NCI-H128 (cell line): ENCODE results near the gene RUNX1.

Source experiments
- DNase-seq: peaks from one replicate; lab custom pipeline; 2025; ENCODE audit not compliant: unreplicated experiment; lab: John Stamatoyannopoulos, UW

The RUNX1 gene

DNA sequence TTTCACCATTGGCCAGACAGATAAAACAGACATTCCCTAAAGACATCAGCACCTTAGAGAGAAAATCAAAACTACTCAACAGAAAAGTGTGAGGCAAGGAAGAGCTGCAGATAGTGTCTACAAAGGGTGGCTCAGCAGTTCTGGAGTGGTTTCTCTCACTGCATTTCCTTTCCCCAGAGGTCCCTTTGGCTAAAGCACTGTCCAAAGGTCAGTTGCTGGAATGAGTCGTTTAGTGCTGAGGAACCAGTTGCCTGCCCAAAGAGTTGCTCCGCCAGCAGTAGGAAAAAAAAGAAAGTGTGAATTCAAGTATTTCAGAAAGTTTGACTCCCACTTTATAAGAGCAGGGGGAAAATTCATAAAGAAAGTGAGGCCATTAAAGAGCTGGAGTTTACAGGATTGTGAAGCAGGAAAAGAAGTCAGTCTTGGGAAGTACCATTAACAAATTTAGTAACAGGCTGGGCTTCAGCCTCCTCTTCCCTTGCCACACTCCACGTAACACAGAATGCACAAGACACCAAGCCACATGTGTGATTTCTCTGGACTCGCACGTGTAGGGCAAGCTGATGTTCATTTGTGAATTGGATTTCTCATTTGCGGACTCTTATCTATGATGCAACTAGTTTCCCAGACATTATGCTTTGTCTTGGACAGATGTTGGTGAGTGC, 122.2 kb downstream of the RUNX1 start:
- no peak for DNase-seq

GRCh38 chr21:34925597-34925996, 123.5 kb downstream of the RUNX1 start:
- no peak for DNase-seq

DNA sequence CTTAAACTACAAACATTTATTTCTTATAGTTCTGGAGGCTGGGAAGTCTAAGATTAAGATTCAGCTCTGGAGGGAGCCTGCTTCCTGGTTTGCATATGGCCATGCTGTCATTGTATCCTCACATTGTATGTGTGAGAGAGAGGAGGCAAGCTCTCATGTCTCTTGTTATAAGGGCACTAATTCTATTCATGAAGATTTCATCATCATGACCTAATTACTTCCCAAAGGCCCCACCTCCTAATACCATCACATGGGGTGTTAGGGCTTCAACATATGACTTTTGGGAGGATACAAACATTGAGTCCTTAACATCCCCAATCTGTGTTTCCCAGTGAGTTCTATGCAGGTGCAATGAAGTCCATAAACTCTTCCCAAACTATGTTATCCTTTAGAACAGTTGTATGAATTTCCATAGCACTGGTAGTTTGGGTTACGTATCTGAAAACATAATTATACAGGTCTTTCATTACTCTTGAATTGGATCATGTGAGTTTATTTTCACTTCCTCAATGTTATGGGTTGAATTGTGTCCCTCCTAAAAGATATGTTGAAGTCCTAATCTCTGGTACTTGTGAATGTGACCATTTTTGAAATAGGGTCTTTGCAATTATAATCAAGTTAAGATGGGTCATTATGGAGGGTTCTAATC, 124.2 kb downstream of the RUNX1 start:
- DNase-seq: no peak

DNA sequence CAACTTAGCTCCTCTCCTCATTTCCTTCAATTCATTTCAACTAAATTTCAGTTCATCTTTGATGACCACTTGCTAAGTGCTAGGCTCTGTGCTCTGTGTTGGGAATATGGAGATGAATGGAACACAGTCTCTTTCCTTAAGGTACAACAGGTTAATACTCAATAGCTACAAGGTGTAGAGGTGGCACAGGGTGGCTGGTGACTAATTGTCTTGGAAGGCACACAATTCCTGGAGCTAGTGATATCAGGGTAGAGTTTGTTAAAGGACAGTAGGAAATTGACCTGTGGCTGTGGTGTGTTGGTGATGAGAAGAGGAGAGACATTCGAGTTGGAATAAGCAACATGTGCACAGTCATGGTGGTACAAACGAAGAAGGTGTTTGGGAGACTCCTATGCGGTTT, 124.9 kb downstream of the RUNX1 start:
- no peak for DNase-seq

- DNase-seq: no peak
Observed at GRCh38 chr21:34923626-34924025, 125.5 kb downstream of the RUNX1 start.

DNA sequence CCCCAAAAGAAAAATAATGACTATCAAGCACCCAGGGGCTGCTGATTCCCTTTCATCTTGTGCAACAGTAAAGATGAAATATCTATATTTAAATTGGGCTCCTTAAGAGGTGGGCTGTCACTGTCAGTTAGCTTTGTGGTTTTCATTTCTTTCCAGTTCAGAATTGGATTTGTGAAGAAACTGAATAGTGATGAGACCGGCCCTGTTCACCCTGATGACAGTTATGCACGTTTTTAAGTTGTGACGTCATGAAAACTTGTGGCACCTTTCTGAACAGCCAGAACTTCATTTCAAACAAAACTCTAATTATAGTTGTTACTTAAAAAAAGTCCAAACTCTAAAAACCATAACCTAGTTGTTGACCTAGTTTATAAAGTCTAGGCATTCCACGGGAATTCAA, 125.9 kb downstream of the RUNX1 start:
- no peak for DNase-seq

- DNase-seq: no peak
Observed at GRCh38 chr21:34922479-34922878, 126.6 kb downstream of the RUNX1 start.

GRCh38 chr21:34921151-34921550, 128.0 kb downstream of the RUNX1 start:
- DNase-seq: no peak

- DNase-seq: no peak
Observed at GRCh38 chr21:34919406-34919805, 129.7 kb downstream of the RUNX1 start.

GRCh38 chr21:34916446-34916845, 132.7 kb downstream of the RUNX1 start:
- no peak for DNase-seq

DNA sequence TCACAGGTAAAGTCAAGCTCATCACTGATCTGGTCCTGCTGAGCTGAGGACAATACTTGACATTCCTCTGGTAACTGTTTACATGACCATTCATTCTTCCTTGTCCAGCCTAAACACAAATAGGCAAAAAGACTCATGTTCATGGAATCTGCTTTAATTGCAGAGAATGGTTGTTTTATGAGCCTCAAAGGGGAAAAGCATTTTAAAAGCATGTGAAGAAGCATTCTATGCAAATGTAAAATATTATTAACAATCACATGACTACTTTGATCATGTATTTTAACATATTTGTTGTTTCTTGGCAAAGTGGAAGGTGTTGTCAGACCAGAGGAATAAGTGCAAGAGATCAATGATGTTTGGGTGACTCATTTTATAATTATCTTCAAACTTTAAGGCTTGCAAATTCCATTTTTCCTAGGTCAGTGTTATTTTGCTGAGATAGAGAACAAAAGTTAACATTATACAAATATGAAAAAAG, 133.7 kb downstream of the RUNX1 start:
- DNase-seq: no peak

DNA sequence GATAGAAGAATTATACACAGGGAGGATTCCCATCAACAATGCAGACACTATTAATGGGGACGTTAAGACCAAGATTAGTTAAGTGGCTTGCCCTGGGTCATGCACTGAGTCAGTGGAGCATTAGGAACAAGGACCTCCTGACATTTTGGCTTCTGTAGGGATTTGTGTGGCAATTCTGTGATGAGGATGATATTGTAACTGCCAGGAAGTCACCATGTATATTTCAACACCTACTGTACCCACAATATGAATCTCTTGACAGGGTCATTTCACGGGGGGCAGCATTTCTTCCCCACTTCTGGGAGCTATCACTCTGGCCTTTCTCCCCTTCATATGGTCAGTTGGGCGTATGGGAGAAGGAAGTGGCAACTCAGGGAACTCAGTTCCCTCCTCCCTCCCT, 134.9 kb downstream of the RUNX1 start:
- DNase-seq: no peak

GRCh38 chr21:34913811-34914210, 135.3 kb downstream of the RUNX1 start:
- no peak for DNase-seq

DNA sequence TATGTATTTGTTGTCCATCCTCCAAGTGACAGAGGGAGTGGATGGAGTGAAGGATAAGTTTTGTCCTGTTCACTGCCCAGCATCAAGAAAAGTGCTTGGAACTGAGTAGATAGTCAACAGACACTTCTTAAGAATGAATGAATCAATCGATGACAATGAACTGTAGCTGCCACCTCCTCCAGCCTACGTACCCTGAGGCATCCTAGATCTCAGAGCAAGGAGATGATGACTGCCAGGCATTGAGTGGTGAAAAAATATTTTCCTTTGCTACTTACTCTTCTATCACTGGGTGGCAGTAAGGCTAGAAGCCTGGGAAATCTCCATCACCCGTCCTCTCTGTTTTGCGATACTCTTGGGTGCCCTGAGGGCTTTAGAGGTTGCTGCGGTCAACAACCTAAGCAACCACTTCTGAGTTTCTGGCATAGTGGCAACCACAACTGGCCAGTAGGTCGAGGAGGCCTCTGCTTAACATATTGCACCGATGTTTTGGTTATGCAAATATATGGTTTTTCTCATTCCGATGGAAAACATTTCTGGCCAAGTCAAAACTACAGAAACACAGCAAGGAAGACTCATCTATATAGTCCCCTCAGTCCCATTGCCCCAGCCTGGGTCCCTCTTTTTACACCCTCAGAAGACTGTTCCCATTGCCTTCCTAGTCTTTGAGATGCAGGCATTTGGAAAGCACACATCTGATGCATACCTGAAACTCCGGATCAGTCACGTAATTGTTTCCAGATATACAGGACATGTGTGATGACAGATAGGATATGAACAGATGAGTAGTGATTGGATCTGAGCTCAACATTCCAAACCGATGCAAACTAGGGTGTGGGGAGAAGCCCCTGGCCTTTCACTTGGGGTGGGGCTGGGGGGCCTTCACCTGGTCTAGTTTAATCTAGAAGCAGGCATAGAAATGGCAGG, 136.8 kb downstream of the RUNX1 start:
- DNase-seq: no peak

- no peak for DNase-seq
Observed at GRCh38 chr21:34911360-34911759, 137.7 kb downstream of the RUNX1 start.

- no peak for DNase-seq
Observed at GRCh38 chr21:34910396-34910795, 138.7 kb downstream of the RUNX1 start.

- DNase-seq: no peak
Observed at GRCh38 chr21:34909492-34910292, 139.4 kb downstream of the RUNX1 start.

DNA sequence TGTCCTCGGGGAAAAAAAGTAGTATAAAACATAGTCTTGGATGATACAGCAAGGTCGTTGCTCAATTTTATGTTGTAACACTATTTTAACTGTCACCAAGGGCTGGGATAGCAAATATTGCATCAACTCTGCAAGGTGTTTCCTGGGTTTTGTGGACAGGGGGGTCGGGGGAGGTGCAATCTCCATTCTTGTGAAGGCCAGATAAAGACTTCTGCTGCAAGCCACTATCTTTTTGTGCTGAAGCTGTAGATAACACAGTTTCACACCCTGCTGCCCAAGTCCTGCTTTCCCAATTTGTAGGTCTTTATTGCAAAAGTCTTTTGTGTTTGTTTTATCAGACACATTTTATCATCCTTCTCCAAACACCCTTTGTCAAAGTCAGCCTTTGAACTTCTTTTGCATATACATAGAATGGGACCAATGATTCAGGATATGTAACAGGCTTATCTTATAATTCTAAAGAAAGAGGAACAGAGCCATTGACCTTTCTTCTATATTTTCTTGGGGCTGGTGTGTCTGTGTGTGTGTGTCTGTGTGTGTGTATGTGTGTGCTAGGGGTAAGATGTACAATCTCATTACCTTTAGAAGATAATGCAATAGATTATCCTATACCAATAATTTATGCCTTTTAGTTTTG, 140.6 kb downstream of the RUNX1 start:
- DNase-seq: no peak

GRCh38 chr21:34907461-34908418, 141.4 kb downstream of the RUNX1 start:
- DNase-seq: no peak
